ENCODE data around the gene TRIM63.
A peak's percentile ranks its signal among the peaks of the same experiment; 100 is the strongest.

TRIM63 gene

DNA sequence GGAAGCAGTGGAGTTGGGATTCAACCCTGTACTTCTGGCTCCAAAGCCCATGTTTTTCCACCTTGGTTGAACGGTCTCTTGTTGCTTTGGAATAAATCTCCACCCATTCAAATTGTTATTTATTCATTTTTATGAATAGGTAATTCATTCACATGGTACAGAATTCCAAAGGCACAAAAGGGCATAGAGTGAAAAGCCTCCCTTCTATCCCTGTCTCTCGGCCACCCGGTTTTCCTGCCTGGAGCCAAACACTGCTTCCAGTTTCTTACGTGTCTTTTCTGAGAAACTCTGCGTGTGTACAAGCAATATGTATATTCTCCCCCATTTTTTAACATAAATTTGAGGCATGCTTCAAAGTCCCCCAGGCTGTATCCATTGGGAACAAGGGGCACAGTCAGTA, 41.9 kb downstream of the TRIM63 start:
- no peak overlapping the region for H3K4me3 ChIP-seq (ENCODE audit: low read depth, low read length)
- no peaks in the 10 kb centered on the region for H3K9me3 ChIP-seq
- TF ChIP-seq, protein P1, sequence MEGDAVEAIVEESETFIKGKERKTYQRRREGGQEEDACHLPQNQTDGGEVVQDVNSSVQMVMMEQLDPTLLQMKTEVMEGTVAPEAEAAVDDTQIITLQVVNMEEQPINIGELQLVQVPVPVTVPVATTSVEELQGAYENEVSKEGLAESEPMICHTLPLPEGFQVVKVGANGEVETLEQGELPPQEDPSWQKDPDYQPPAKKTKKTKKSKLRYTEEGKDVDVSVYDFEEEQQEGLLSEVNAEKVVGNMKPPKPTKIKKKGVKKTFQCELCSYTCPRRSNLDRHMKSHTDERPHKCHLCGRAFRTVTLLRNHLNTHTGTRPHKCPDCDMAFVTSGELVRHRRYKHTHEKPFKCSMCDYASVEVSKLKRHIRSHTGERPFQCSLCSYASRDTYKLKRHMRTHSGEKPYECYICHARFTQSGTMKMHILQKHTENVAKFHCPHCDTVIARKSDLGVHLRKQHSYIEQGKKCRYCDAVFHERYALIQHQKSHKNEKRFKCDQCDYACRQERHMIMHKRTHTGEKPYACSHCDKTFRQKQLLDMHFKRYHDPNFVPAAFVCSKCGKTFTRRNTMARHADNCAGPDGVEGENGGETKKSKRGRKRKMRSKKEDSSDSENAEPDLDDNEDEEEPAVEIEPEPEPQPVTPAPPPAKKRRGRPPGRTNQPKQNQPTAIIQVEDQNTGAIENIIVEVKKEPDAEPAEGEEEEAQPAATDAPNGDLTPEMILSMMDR (IDR thresholded peaks at IDR 0.05; ENCODE audit: low read depth, low read length): no peak
- H3K4me1 ChIP-seq: no peaks in the 10 kb centered on the region
- no peaks in the 10 kb centered on the region for H3K27me3 ChIP-seq
- no peak for DNase-seq
- H3K36me3 ChIP-seq: no peaks in the 10 kb centered on the region

DNA sequence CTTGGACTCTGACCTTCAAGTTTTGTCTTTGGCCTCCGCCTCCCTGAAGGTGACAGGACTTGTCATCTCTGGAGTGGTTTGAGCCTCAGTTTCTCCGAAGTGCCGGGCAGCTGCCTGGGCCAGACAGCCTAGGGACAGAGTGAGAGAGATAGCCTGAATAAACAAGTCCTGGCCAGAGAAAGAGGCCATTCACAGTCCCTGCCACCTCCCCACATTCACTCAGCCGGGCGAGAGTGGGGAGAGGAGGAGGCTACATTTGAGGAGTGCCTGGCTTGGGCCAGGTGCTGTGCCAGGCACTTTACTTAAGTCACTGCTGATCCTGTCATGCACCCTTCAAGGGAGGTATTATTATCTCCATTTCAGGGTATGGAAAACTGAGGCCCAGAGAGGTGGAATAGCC, 42.4 kb downstream of the TRIM63 start:
- Histone ChIP-seq H3K4me3 (ENCODE audit: low read depth, low read length) (no peak overlapping the region), H3K4me1 (no peaks in the 10 kb centered on the region), H3K36me3 (no peaks in the 10 kb centered on the region), H3K9me3 (no peaks in the 10 kb centered on the region), H3K27me3 (no peaks in the 10 kb centered on the region)
- no peak for DNase-seq
- TF ChIP-seq, protein P1 (IDR thresholded peaks at IDR 0.05; ENCODE audit: low read depth, low read length): no peak

DNA sequence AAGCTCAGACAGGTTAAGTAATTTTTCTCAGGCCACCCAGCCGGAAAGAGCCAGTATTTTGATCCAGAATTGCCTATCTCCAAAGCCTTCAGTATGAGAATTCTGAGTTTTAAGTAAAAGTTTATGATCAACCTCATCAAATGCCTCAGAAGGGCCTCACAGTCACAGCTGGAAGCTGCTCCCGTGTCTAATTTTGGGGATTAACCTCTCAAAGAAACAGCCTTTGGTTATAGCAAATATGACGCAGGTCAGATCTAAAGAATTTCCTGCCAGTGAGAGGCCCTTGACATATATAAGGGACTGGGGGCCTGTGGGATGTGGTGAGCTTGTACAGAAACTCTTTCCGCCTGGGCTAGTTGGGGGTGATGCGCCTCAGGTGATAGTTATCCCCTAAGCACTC, 43.6 kb downstream of the TRIM63 start:
- Histone ChIP-seq H3K4me3 (ENCODE audit: low read depth, low read length) (no peak overlapping the region), H3K9me3 (no peaks in the 10 kb centered on the region), H3K4me1 (no peaks in the 10 kb centered on the region), H3K27me3 (no peaks in the 10 kb centered on the region), H3K36me3 (no peaks in the 10 kb centered on the region)
- DNase-seq: no peak
- TF ChIP-seq, protein P1 (IDR thresholded peaks at IDR 0.05; ENCODE audit: low read depth, low read length): no peak

DNA sequence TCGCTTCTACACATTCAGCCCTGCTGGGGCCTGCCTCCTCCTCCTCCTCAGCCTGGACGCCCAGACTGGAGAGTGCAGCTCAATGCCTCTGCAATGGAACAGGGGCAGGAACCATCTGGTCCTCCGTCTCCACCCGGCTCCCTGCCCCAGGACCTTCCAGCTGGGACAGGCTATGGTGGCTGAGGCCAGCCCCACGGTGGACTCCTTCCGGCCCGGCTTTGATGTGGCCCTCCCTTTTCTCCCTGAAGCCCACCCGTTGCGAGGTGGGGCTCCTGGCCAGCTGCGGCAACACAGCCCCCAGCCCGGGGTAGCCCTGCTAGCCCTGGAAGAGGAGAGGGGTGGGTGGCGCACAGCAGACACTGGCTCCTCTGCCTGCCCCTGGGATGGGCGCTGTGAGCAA, 44.4 kb downstream of the TRIM63 start:
- DNase-seq: no peak
- Histone ChIP-seq H3K27me3 (no peaks in the 10 kb centered on the region), H3K4me1 (no peaks in the 10 kb centered on the region), H3K9me3 (no peaks in the 10 kb centered on the region), H3K4me3 (ENCODE audit: low read depth, low read length) (no peak overlapping the region), H3K36me3 (no peaks in the 10 kb centered on the region)
- TF ChIP-seq, protein P1 (IDR thresholded peaks at IDR 0.05; ENCODE audit: low read depth, low read length): no peak

DNA sequence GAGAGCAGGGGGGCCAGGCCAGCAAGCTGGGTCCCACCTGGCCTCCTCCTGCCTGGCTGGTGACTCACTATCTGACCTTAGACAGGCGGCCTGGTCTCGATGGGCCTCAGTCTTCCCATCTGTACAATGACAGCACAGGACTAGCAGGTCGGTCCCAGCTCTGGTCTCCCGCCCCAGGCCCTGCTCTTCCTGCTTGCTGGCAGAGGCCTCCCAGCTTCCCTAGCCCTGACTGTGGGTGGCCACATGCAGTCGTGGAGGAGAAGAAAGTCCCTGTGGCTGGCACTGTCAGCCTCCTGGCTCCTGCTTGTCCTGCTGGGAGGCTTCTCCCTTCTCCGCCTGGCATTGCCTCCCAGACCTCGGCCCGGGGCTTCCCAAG, 45.0 kb downstream of the TRIM63 start:
- Histone ChIP-seq H3K36me3 (no peaks in the 10 kb centered on the region), H3K4me3 (ENCODE audit: low read depth, low read length) (no peak overlapping the region), H3K4me1 (no peaks in the 10 kb centered on the region), H3K27me3 (no peaks in the 10 kb centered on the region), H3K9me3 (no peaks in the 10 kb centered on the region)
- TF ChIP-seq, protein P1 (IDR thresholded peaks at IDR 0.05; ENCODE audit: low read depth, low read length): no peak
- DNase-seq: no peak

DNA sequence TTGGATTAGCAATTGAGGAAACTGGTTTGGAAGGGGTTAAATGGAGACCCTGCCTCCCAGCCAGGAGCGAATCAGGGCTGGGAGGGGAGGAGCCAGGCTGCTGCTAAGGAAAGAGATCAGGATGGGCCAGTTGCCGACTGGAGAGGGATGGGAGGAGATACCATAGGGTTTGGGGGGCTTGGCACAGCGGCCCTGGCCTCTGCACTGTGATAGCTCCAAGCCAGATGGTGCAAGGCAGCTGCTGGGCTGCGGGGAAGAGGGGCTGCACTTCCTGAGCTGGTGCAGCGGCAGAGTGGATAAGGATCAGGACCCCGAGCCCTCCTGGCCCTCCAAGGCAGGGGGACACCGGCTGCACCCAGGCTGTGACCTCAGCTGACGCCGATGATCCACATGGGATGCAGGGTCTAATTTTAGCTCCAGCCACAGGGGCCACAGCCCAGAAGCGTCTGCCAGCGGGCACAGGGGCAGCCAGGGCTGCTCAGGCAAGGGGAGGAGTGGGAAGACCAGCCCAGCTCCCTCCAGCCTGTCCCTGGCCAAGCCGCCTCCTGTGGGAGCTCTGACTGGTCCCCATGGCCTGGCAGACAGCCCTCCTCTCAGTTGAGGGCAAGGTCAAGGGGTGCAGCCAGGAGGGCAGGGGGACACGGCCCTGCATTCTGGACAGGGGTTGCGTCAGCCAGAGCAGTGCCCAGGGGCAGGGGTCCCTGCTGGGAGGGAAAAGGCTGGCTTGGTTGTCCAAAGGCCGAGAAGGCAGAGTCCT, 45.6 kb downstream of the TRIM63 start, which contains the start of gene EXTL1:
Gene EXTL1, plus strand, starts transcription at position 129 of the 757 bp plus-strand sequence. CDS start 872 bp downstream, outside the sequence.
- H3K4me3 ChIP-seq (ENCODE audit: low read depth, low read length): peak within 1 kb of the TSS; percentile 26

More for the DNA sequence above, 45.6 kb downstream of the TRIM63 start, which contains the start of gene EXTL1:
- no peaks in the 10 kb centered on the region for H3K27me3 ChIP-seq
- H3K9me3 ChIP-seq: no peaks in the 10 kb centered on the region
- no peaks in the 10 kb centered on the region for H3K4me1 ChIP-seq
- TF ChIP-seq, protein P1 (IDR thresholded peaks at IDR 0.05; ENCODE audit: low read depth, low read length): no peak
- peak; percentile 73 for DNase-seq
- no peaks in the 10 kb centered on the region for H3K36me3 ChIP-seq
